NCI-H345 (cell line): ENCODE measurements around the gene CFAP99.

Source experiments
- DNase-seq: peaks from one replicate; lab custom pipeline; 2025; lab: John Stamatoyannopoulos, UW

The CFAP99 gene

DNA sequence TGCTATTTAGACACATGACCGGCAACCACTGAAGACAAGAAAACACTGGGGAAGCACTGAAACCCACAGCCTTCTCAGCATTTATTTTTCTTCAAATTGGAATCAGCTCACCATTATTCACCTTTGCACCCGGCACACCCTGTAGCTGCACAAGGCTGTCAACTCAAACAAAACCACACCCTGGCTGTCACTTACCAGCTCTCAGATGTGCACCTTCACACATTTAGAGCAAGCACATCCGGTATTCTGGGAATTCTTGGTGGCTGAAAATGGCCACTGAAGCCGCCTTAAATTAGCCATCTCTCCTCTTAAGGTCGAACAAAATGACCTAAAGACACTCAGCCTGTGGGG, 6.2 kb upstream of the CFAP99 start:
- DNase-seq, result no peak

DNA sequence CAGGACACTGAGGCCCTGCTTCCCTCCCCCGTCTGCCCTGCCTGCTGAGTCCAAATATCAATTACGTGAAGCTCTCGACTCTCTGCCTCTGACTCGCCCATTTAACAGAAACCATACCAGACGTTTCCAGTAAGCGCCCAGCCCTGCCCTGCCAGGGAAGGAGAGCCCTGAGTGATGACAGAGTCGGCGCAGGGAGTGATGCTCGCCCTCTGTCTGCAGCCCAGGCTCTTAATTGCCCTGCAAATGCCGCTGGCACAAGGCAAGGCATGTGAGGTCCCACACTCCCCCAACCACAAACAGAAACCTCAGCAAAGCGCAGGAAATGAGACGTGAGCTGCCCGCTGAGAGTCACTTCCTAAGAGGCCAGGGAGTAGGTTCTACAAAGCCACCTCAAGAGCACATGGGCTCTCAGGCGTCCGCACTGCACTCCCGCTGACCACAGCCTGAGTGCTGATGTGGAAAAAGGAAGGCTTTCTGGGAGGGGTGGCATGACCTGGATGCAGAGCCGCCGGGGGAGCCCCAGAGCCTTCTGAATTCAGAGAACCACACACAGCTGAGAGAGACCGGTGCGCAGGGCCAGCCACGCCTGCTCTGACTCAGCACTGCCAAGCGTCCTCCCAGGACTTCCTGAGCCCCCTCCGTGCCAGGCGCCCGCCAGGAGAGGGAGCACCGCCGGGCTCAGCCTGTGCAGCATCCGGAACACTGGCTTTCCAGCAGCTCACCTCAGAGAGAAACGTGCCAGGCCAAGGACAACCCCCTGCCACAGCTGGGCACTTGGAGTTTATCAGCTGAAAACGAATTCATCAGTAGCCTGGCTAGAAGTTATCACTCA, 5.7 kb upstream of the CFAP99 start:
- peak; percentile 68 for DNase-seq

DNA sequence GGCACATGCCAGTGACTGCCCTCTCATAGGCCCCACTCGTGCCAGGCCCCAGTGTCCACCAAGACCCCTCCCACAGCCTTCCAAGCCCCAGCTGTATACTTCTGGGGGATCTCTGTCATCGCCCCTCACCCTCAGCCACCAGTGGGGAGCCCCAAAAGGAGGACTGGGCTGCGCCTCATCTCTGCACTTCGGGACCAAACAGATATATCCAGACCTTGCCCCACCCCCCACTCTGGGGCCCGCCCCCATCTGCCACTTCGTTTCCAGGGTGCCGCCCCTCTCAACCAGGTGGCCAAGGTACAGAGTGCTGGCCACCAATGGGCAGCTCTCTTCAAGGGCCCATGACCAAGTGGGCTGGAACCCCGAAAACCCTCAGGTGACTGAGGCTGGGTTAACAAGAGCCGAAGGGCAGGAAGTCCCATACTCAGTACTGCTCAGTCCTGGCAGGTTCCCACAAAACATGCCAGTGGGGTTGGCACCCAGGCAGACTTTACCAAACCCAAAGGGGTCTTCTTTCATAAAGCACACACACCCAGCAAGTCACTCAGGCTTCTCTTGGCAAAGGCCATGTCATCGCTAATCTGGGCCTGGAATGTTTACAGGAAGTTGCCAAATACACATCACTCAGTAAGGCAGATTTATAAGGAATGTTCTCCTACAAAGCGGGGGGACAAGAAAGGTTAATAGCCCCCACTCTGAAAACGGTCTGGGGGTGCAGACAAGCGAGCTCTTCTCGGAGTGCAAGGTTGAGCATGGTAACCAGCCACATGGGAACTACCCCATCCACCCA, 4.7 kb upstream of the CFAP99 start:
- DNase-seq, result no peak

DNA sequence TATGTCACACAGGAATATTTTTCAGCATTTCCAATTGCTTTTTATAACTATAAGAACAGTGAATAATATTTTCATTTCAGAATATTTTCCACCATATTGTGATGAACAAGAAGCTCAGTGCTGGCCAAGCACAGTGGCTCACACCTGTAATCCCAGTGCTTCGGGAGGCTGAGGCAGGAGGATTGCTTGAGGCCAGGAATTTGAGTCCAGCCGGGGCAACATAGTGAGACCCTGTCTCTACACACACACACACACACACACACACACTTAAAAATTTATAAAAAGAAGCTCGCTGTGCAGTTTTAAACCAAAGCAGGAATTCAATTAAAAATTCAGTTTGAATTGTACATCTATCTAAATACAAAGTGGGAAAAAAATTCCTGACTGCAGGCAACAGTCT, 3.5 kb upstream of the CFAP99 start:
- no peak for DNase-seq

DNA sequence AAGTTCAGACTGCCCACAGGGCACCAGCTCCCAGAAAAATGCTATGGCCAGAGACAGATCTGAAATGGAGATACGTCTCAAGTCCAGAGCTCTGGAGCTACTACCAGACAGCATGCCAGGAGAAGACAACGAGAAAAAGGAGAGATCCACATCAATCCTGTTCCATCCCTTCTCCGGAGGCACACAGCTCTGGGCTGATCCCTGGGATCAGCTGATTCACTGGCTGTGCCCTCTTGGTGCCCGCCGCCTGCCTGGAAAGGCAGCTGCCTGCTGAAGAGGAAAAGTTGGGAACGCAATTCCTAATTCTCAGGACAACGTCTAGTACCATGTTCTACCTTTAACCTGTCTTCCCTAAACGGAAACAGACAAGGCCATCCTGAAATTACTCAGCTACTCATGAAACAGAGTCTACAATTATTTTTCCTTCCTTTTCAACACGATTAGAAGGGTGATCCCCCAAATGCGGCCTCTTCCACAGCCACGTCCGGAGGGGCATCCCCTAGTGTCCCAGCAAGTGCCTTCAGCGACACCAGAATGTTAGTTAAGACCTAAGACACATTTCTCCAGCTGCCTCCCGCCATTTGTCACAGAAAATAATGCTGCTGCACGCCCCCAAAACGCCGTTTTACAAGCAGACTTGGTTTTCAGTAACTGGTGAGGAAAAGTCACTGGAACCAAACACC, 2.7 kb upstream of the CFAP99 start:
- no peak for DNase-seq

DNA sequence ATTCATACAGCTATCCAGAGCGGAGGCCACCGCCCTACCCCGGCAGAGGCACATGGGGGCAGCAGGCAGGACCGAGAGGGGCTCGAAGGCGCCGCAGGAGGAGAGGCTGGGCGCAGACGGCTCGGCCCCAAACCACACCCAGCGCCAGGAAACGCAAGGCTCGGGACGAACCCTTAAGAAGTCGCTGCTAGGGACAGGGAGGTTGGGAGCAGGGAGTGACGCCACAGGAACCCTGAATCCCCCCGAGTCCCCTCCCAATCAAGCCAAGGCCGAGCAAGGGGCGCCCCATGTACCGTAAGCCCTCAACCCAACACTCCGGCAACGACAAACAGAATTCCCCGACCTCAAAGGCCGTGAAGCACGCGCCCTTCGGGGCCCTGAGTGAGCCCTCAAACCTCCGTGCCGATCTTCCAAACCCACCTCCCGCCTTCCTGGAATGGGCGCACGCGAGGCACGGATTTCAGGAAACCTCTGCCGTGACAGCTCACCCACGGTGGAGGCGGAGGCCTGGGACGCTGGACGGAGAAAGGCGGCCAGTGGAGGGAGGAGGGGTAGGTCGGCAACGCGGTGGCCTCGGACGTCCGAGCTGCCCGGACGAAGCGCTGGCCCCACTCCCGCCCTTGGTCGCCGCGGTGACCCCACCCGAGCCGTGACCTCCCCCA, 2.1 kb upstream of the CFAP99 start:
- no peak for DNase-seq

DNA sequence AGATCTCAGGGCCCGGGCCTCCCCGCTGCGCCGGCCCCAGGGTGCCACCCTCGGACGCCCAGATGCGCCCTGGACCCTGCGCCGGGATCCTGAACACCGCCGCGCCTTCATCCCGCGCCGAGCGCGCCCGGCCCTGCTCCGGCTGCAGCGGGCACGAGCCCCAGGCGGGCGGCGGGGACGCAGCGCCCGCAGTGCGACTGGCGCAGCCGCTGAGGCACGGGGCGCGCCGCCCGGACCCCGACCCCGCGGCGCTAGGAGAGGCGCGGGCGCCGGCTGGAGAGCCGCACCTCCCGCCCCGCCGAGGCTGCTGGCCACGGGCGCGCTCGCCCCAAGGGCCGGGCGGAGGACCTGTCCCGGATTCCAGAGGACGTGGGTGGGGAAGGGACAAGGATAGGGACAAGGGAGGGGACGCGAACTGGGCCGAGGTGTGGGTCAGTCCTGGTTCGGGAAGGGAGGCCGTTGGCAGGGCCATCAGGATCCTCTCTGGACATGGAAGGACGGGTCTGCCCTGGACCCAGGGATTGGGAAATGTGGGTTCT, 1.5 kb upstream of the CFAP99 start:
- no peak for DNase-seq

DNA sequence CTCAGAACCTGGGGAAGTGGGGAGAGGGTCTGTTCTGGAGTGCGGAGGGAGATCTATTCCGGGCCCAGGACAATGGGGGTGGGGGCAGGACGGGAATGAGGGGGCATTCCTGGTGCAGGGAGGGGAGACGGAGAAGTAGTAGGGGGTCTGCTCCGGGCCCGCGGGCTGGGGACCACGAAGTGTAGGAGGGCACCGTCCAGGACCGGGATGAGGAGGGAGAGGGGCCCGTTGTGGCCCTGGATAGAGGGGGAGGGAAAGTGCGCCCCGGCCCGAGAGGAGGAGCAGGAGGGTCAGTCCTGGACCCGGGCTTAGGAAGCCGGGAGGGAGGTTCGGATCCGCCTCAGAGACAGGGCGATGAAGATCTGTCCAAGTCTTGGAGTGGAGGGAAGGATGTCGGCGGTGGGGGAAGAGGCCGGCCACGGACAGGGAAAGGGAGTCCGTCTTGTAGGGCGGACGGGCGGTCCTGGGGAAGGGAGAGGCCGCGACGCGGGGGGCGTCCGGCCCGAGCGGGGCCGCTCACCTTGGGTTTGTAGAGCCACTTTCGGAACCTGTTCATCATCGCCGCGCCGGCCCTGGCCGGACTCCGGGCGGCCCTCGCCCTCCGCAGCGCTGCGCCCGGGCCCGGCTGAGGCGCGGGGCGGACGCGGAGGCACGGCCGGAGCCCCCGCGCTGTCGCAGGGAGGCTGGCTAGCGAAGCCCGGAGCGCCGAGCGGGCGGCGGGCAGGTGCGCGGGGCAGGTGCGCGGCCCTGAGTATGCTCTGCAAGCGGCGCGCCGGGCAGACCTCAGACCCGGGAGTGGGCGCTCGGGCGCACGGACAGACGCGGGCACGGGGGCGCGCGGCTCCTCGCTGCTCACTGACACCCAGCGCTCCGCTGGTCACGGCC, 748 bp upstream of the CFAP99 start, which contains the start of gene ZFYVE28:
ZFYVE28 (minus strand) TSS at position 881 of the 885 bp plus-strand sequence; CDS start at position 559, 322 bp downstream.
- no peak for DNase-seq

DNA sequence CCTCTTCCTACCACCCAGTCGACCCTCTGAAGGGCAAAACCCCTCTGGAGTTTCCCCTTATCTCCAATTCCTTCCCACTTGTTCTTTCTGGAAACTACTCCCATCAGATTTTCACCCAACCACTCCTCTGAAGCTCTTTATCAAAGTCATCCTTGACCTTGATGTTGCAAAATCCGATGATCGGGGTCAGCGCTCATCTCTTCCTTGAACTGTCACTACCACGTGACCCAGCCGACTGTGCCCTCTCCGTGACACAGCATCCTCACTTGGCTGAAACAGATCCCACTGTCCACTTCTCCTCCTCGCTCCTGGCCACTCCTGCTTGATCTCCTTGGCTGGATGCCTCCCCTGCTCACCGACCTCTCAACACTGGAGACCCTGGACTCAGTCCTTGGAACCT, 1.1 kb downstream of the CFAP99 start:
- DNase-seq, result no peak

DNA sequence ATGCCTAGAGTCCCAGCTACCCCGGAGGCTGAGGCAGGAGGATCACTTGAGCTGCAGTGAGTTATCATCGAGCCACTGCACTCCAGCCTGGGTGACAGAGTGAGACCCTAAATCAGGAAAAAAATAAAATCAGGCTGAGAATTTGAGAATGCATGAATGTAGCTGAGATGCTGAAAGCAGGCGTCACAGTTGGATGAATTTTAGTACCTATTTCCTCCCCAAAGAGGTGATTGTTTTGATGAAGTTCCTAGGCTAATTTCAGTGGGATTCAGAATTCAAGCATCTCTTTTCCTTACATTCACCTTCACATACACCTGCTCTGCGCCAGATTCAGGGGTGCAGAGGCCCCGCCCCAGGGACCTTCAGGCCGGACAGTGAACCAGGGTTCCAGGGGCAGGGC, 3.2 kb downstream of the CFAP99 start:
- no peak for DNase-seq

DNA sequence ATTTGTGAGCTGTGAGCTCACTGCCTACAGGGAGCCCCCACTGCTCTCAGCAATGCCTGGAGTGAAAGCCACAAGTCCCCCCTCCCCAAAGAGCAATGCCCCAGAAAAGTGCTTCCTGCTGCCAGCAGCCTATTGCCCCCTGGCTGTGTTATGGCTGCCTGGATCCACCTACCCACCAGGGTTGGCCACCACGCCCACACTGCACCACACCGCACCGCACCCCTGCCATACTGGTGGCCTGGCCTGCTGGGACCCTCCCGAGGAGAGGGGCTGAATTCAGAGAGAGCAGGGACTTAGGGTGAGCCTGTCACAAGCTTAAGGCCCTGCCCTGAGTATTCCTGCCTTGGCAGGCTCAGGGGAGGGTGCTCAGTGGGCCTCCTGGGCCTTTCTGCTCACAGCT, 4.3 kb downstream of the CFAP99 start:
- no peak for DNase-seq

DNA sequence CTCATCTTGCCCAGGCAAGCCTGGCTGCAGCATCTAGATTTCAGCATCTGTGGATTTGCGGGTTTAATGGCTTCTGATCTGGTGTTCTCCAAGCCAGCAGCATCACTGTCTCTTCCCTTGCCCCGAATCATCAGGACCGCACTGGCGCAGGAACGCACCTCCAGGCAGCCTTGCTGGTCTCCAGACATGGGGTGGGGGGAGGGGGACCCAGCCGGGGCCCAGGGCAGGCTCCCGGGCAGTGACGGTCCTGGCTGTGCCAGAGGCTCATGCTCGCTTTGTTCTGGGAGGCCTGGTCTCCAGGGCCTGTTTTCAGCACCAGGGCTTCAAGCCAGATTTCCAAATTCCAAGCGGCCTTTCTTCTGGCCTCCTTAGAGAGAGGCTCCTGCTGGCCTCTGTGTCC, 4.9 kb downstream of the CFAP99 start:
- DNase-seq, result no peak

DNA sequence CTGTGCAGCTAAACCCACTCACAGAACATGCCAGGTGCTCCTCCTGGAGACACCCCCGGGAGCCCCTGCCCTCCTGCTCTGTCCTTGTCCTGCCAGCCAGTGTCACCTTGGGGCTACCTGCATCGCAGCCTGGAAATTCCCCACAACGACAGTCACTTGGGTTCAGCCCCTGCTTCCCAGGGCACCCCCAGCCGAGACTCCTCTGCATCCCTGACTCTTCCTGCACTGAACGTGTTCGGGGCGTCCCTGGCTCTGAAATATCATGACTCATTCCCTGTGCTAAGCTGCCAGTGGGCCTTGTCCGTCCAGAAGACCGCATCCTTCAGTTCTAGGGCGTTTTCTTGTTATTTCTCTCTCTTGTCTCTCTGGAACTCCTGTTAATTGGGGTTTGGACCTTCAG, 5.8 kb downstream of the CFAP99 start:
- DNase-seq, result no peak

DNA sequence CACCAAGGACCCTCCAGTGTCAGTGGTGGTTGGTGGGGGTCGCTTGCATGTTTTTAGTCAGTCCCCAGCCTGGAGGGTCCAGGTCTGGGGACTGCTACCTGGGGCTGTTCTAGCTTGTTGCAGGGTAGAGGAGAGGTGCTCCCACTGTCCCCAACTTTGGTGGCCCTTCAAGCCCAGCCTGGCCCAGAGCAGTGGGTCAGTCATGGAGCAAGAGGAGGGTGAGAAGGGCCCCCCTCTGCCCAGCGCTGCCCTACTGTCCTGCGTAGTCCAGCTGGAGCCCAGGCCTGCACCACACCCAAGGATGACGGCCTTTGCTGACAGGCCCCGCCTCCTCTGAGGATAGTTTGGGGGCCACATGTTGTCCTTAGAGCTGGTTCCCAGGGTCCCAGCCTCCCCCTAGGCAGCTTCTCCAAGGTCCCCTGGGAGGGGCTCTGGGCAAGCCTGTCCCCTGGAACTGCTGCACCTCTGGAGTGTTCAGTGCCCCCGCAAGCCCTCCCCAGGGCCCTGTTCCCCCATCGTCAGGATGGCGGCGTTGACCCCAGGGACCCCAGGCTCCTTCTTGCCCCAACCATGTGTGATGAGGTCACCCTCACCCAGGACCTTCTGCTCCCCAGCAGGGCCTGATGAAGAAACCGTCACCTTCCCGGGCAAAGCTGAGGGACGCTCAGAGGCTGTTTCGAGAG, 6.8 kb downstream of the CFAP99 start:
- no peak for DNase-seq

DNA sequence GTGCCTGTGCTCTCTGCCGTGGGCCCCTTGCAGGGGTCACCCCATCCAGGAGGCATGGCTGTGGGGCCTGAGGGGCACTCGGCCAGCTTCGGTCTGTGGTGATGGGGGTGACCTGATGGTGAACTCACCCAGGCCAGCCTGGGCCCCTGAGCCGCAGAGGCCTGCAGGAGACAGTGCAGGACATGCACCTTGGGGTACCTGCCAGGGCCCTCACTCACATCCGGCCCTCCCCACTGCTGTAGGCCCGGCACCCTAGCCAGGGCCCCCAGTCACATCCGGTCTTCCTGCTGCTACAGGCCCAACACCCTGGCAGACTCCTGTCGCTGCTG, 7.3 kb downstream of the CFAP99 start:
- DNase-seq, result no peak

DNA sequence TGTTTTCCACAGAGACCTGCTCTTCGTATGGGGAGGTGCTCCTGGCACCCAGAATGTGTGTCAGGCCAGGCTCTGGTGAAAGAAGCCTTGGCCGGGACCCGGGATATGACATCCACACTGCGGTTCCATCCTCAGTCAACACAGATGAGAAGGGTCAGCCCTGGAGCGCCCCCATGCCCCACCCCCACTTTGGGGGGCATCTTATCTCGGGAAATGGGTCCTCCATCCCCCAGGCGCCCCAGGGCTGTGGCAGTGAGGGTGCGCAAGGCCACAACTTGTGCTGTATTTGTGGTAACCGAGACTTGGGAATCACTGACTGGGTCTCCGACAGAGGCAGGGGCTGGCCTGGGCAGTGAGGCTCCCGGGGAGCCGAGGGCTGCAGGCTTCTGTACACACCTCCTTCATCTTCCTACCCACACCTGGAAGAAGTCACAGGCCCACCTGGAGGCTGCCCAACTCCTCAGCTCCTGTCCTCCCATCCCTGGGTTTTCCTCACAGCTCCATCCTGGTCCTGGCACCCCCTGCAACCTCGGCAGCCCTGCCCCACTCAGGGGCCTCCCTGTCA, 8.0 kb downstream of the CFAP99 start:
- DNase-seq, result no peak

DNA sequence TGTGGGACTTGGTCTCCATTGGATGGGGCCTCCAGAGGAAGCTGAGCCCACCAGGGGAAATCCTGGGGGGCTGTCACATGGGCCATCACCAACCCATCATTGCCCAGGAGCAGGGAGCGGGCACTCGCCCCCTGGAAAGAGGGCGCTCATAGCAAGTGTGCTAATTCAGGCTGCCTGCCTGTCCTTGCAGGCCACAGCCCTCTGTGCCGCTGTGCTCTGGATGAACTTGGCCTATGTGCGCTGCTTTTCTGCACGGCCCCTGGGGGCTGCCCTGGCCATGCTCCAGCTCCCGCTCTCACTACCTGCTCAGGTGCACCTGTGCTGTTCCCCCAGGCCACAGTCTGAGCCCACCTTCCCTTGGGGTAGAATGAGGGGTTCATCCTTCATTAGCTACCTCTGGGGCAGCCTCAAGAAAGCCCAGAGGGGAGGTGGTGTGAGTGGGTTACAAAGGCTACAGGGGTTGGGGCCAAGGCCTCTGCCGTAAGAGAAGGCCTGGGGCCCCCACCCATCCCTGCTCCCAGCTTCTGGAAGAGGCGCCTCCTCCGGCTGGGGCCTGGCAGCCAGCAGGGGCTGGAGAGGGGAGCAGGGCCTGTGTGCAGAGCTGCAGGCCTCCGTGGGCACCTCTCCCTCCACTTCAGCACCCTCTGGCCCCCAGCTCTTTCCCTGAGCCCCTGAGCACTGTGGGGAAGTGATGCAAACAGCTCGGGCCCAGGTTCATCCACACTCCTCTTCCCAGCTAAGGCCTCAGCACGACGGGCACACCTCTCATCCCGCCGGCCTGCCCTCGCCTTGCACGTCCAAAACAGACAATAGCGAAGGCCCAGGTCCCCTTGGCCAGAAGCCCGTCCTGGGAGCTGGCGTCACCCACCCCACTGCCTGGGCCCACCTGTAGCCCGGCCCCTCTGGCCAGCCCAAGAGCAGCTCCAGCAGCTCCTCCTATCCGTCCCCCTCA, 8.9 kb downstream of the CFAP99 start:
- DNase-seq, result no peak

DNA sequence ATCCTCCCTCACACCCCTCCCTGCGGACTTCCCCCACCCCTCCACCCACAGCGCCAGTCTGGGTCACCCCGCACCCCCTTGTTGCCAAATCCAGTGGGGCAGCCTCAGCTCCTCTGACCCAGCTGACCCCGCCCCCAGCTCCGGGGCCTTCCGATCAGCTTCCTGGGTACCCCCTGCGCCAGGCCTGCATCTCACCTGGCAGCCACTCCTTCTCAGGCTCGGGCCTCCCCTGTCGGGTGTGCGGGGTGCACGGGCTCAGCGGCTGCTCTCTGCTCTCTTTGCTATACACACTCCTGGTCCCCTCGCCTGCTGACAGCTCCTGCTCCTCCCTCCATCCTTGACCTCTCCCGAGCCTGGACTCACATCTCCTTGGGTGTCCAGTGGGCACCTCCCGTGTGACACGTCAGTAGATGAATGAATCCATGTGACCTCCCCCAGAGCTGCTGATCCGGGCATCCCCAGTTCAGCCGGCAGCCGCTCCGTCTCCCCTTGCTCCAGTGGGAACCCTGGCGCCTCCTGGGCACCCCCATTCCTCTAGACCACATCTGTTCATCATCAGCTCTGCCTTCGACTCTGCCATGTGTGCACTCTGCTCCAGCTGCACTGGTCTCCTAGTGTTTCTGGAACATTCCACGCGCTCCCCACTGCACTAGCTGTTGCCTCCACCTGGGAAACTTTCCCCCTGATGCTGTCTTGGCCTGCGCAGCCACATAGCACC, 9.9 kb downstream of the CFAP99 start:
- DNase-seq, result no peak
